ENCODE results near the gene EWSR1. TPM values are rescaled to one million over a fixed set of nuclear protein-coding genes. Genes with fewer than 3 reads are reported as not detected.

EWSR1 gene
- total RNA-seq, 4 donors from 2014 or later = 174 to 211 (median 188) TPM

DNA sequence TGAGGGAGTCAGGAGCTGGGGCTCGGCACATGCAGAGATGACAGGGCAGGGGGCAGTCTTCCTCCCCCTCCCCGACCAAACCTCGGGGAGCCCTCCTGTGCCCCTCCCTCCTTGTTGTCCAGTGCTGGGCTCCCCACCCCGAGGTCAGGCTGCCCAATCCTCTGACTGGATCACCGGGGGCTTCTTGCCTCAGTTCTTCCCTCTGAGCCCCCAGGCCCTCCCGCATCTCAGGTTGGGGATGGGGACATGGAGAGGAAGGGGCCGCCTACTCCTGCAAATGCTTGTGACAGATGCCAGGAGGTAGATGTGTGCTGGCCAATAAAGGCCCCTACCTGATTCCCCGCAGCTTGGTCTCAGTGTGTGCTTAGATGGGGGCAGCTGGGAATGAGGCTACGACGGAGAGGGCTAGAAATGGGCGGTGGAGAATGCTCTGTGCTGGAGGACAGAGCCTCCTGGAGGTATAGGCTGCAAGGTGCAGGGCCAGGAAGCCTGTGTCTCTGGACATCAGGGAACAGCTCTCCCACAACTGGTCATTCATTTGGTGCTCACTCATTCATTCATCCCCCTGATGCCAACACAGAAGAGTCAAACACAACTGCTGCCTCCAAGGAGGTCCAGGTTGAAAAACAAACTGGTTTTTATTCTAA is 8.7 kb upstream of the EWSR1 start:
- DNase-seq (ENCODE audit: low spot score in 2 of 2) = no peak
- H3K27me3 ChIP-seq = no peaks in the 10 kb centered on the region
- TF ChIP-seq EP300 (IDR thresholded peaks at IDR 0.05) (no peak), POLR2A (IDR thresholded peaks at IDR 0.05) (no peak)
- TF ChIP-seq, protein P1, sequence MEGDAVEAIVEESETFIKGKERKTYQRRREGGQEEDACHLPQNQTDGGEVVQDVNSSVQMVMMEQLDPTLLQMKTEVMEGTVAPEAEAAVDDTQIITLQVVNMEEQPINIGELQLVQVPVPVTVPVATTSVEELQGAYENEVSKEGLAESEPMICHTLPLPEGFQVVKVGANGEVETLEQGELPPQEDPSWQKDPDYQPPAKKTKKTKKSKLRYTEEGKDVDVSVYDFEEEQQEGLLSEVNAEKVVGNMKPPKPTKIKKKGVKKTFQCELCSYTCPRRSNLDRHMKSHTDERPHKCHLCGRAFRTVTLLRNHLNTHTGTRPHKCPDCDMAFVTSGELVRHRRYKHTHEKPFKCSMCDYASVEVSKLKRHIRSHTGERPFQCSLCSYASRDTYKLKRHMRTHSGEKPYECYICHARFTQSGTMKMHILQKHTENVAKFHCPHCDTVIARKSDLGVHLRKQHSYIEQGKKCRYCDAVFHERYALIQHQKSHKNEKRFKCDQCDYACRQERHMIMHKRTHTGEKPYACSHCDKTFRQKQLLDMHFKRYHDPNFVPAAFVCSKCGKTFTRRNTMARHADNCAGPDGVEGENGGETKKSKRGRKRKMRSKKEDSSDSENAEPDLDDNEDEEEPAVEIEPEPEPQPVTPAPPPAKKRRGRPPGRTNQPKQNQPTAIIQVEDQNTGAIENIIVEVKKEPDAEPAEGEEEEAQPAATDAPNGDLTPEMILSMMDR (IDR thresholded peaks at IDR 0.05) = no peak
- no peaks in the 10 kb centered on the region for H3K4me1 ChIP-seq
- no peak overlapping the region for H3K27ac ChIP-seq
- no peaks in the 10 kb centered on the region for H3K9me3 ChIP-seq
- 75 to 83% methylated on average over 10 to 11 of the region's 11 CpGs for WGBS, 2 donors
- peaks cover 0 to 39% (median 0%) of the 10 kb centered on the region in 3 donors for H3K36me3 ChIP-seq
- no peak overlapping the region for H3K4me3 ChIP-seq

DNA sequence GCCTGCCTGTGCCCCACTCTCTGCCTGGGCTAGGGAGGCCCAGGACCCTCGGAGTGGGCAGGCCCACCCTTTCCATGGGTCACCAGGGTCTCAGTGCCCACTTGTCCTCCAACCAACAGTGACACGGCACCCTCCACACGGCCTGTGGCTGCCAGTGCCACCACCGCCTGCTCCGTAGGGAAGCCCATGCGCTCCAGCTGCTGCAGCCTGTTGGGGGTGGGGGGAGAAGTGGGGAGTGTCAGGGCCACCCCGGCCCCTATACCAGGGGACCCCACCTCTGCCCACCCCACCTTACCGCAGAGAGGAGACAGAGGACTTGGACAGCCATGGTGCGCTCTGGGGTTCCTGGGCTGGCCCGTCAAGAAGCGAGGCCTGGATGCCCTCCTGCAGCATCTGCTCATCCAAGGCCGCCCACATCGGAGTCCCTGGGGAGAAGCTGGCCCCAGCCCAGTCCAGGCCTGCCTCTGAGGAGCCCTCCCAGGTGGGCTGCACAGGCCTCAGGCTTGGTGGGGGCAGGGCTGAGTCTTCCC is 8.0 kb upstream of the EWSR1 start:
- no peak overlapping the region for H3K27ac ChIP-seq
- TF ChIP-seq POLR2A (IDR thresholded peaks at IDR 0.05) = no peak
- TF ChIP-seq, protein P1 (IDR thresholded peaks at IDR 0.05) = no peak
- TF ChIP-seq EP300 (IDR thresholded peaks at IDR 0.05) = no peak
- H3K27me3 ChIP-seq = no peaks in the 10 kb centered on the region
- H3K4me3 ChIP-seq = no peak overlapping the region
- H3K36me3 ChIP-seq = peaks cover 0 to 46% (median 0%) of the 10 kb centered on the region in 3 donors
- 81 to 88% methylated on average over 3 to 12 of the region's 13 CpGs for WGBS, 2 donors
- no peaks in the 10 kb centered on the region for H3K4me1 ChIP-seq
- H3K9me3 ChIP-seq = no peaks in the 10 kb centered on the region
- DNase-seq (ENCODE audit: low spot score in 2 of 2) = no peak

DNA sequence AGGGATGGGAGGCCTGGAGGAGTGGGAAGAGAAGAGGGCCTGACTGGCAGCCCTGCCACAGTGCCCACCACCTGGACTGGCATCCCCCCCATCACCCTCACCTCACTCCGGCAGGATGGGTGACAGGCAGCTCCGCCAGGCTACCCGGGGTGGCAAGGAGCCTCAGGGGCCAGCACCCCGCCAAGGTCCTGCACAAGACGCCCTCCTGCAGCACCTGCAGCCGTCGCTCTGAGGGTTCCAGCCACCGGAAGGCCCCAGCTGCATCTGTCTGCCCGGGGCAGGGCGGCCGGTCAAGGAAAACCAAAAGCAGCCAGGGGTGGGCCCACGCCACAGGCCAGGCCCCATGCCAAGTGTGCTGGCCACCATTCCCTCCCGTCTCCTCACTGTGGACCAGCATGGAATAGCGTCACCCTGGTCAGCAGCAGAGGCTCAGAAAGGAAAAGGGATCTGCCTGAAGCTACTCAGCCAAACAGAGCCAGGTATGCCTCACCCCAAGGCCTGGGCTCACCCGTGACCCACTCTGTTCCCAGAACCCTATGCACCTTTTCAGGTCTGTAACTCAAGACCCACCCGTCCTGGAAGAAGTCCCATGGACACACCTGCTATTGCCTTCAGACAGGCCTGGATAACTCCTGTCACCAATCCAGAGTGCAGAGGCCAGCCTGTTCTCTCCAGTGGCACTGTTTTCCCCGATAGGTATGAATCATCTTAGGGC is 7.3 kb upstream of the EWSR1 start:
- H3K36me3 ChIP-seq = peaks cover 0 to 53% (median 0%) of the 10 kb centered on the region in 3 donors
- H3K9me3 ChIP-seq = no peaks in the 10 kb centered on the region
- H3K4me3 ChIP-seq = no peak overlapping the region
- TF ChIP-seq EP300 (IDR thresholded peaks at IDR 0.05) = no peak
- TF ChIP-seq POLR2A (IDR thresholded peaks at IDR 0.05) = no peak
- TF ChIP-seq, protein P1 (IDR thresholded peaks at IDR 0.05) = no peak
- no peak for DNase-seq (ENCODE audit: low spot score in 2 of 2)
- no peak overlapping the region for H3K27ac ChIP-seq
- H3K4me1 ChIP-seq = peaks cover 0 to 2% (median 0%) of the 10 kb centered on the region in 4 donors
- 69 to 94% methylated on average over 13 to 17 of the region's 17 CpGs for WGBS, 2 donors
- H3K27me3 ChIP-seq = no peaks in the 10 kb centered on the region

DNA sequence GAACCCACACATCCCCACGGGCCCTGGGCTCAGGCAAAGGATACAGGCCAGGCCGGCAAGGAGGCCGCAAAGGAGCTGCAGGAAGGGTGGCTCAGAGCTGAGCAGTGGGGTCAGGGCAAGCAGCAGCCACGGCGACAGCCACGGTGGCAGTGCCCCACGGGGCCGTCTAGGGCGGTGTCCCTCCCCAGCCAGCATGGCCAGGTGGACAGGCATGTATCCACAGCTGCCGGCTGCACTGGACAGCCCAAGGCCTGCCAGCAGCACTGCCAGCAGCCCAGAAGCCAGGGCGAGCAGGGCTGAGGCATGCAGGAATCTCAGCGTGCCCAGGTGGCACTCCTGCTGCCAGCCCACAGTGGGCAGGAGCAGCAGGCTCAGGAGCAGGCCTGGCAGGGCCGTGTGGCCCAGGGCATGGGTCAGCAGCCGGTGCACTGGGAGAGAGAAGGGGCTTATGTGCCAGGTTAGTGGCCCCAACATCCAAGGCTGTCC is 4.2 kb upstream of the EWSR1 start:
- no peaks in the 10 kb centered on the region for H3K27me3 ChIP-seq
- DNase-seq (ENCODE audit: low spot score in 2 of 2) = no peak
- TF ChIP-seq EP300 (IDR thresholded peaks at IDR 0.05) (no peak), POLR2A (IDR thresholded peaks at IDR 0.05) (no peak)
- TF ChIP-seq, protein P1 (IDR thresholded peaks at IDR 0.05) = no peak
- no peak overlapping the region for H3K27ac ChIP-seq
- no peaks in the 10 kb centered on the region for H3K9me3 ChIP-seq
- H3K4me3 ChIP-seq = no peak overlapping the region
- 84 to 88% methylated on average over 8 to 14 of the region's 14 CpGs for WGBS, 2 donors
- H3K4me1 ChIP-seq = peaks cover 0 to 18% (median 10%) of the 10 kb centered on the region in 4 donors
- peaks cover 0 to 52% (median 0%) of the 10 kb centered on the region in 3 donors for H3K36me3 ChIP-seq

DNA sequence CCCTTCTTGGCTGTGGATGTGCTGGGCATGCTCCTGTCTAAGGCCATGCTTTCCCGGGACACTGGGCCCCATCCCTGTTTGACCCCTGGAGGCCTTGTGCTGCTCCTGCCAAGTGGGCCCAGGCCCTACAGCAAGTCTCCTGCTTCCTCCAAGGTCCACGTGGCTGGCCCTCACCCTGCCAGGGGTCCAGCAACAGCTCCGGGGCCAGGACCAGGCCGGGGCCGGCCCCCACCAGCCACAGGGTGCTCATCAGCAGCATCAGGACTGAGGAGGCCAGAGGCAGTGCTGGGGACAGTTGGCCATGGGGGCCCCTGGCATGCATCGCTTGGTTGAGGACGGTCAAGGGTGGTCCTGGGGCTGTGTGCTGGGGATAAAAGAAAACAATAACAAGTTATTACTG is 2.8 kb upstream of the EWSR1 start:
- TF ChIP-seq POLR2A (IDR thresholded peaks at IDR 0.05) = no peak
- no peak for TF ChIP-seq EP300 (IDR thresholded peaks at IDR 0.05)
- TF ChIP-seq, protein P1 (IDR thresholded peaks at IDR 0.05) = no peak
- Histone ChIP-seq H3K27ac (peak overlapping the region in 1 of 4 donors; percentile 96), H3K27me3 (no peaks in the 10 kb centered on the region), H3K4me3 (no peak overlapping the region), H3K36me3 (peaks cover 0 to 38% (median 0%) of the 10 kb centered on the region in 3 donors), H3K9me3 (no peaks in the 10 kb centered on the region), H3K4me1 (peaks cover 0 to 30% (median 16%) of the 10 kb centered on the region in 4 donors)
- WGBS, 2 donors = 88 to 90% methylated on average over 4 to 7 of the region's 7 CpGs
- no peak for DNase-seq (ENCODE audit: low spot score in 2 of 2)
